Gastroesophageal sphincter (tissue), 4 donors: ENCODE data around the gene ERCC5. TPM values are rescaled to one million over a fixed set of nuclear protein-coding genes. Genes with fewer than 3 reads are reported as not detected.

Source experiments
- ATAC-seq: fragments of 150-250 bp; one replicate; pipeline ENCODE4 v1.9.1; 2016; ENCODE audit warnings: mild to moderate bottlenecking, moderate library complexity
- H3K27ac ChIP-seq, 4 donors: fragments of 200-600 bp; sonication (generic) in 3 of 4; 1 replicate in 3 of 4; 2 replicates in 1 of 4; pipeline ENCODE4 v1.5.1; 2016 to 2019
- H3K27me3 ChIP-seq: fragments of 200-600 bp; sonication (generic); one replicate; pipeline ENCODE4 v1.5.1; 2019
- H3K36me3 ChIP-seq, 2 donors: fragments of 200-600 bp; sonication (generic); one replicate each; pipeline ENCODE4 v1.5.1; 2019; ENCODE audit warnings: control low read depth in 1 of 2
- H3K4me1 ChIP-seq, 3 donors: fragments of 200-600 bp; sonication (generic); 1 replicate in 2 of 3; 2 replicates in 1 of 3; pipeline ENCODE4 v1.5.1; 2016 to 2019; ENCODE audit warnings: control low read depth in 2 of 3
- H3K4me3 ChIP-seq, 2 donors: fragments of 200-600 bp; sonication (generic); one replicate each; pipeline ENCODE4 v1.5.1; 2019; ENCODE audit warnings: mild to moderate bottlenecking in 1 of 2, moderate library complexity in 1 of 2
- H3K9me3 ChIP-seq, 3 donors: fragments of 200-600 bp; sonication (generic); one replicate each; pipeline ENCODE4 v1.5.1; 2017 to 2019; ENCODE audit warnings: control low read depth in 2 of 3
- CTCF ChIP-seq, 4 experiments: fragments of 200-600 bp in 2 of 4; fragments of 450-650 bp in 2 of 4; sonication (generic) in 1 of 4; IDR thresholded peaks; one replicate each; pipeline ENCODE4 v1.5.1; 2017 to 2019; ENCODE audit warnings: antibody characterized with exemption in 4 of 4, mild to moderate bottlenecking in 2 of 4, moderate library complexity in 2 of 4
- EP300 ChIP-seq: sonication (generic); formaldehyde crosslinking; IDR thresholded peaks from one replicate; pipeline ENCODE4 v1.6.1; 2017; ENCODE audit warnings: antibody characterized with exemption, mild to moderate bottlenecking
- POLR2A ChIP-seq, 2 donors: fragments of 450-650 bp; IDR thresholded peaks; one replicate each; pipeline ENCODE4 v1.6.1; 2017; ENCODE audit warnings: antibody characterized with exemption in 2 of 2, mild to moderate bottlenecking in 2 of 2, moderate library complexity in 1 of 2
- POLR2AphosphoS5 ChIP-seq: sonication (generic); formaldehyde crosslinking; IDR thresholded peaks from one replicate; pipeline ENCODE4 v1.6.1; 2017; ENCODE audit warnings: antibody characterized with exemption
- WGBS, 2 donors: methylation state at CpG; one replicate each; pipeline ENCODE4 v1.1.5; 2018; ENCODE audit warnings: low coverage in 1 of 2; 5-methylcytosine and 5-hydroxymethylcytosine counted together
- total RNA-seq, 4 donors: library from RNA; depleted of rRNA; stranded (reverse); fragments of >200 nt; gene quantifications; one replicate each; pipeline ENCODE4 v1.1.0, GENCODE V29; 2016

ERCC5 gene
- total RNA-seq, 4 donors from 2014 or later = 57.5 to 75.6 (median 65.2) TPM

DNA sequence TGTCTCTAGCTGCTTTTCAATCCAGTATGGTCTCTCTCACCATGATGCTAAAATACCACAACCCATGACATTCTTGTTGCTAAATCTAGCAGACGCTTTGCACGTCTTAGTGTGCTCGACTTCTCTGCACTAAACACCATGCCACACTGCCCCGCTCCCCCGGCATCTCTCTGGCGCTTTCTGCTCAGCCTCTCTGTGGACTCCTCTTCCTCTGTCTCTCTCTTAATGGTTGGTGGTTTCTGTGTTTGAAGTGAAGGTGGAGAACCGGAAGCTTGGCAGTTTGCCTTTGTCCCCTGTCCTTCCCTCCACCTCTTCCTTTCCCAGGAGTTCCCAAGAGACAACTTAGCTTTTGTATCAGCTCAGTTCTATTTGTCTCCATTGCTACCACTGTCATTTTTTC is 8.8 kb downstream of the ERCC5 start:
- TF ChIP-seq CTCF (IDR thresholded peaks at IDR 0.05) (no peak), POLR2AphosphoS5 (no peak), POLR2A (IDR thresholded peaks at IDR 0.05) (no peak), EP300 (no peak)
- Histone ChIP-seq H3K27me3 (no peaks in the 10 kb centered on the region), H3K36me3 (peaks cover 10 to 71% of the 10 kb centered on the region in 2 donors), H3K27ac (no peak overlapping the region), H3K4me1 (peaks cover 0 to 11% (median 0%) of the 10 kb centered on the region in 3 donors), H3K4me3 (no peak overlapping the region), H3K9me3 (no peaks in the 10 kb centered on the region)
- WGBS, 2 donors = 76 to 89% methylated on average over 7 of the region's 7 CpGs
- no peak for ATAC-seq

GRCh38 chr13:102856557-102856956 is 10.7 kb downstream of the ERCC5 start:
- Histone ChIP-seq H3K36me3 (peaks cover 12 to 90% of the 10 kb centered on the region in 2 donors), H3K9me3 (no peaks in the 10 kb centered on the region), H3K4me1 (no peaks in the 10 kb centered on the region), H3K27ac (no peak overlapping the region), H3K27me3 (no peaks in the 10 kb centered on the region), H3K4me3 (no peak overlapping the region)
- TF ChIP-seq POLR2A (IDR thresholded peaks at IDR 0.05) = no peak
- TF ChIP-seq EP300 = no peak
- no peak for TF ChIP-seq CTCF (IDR thresholded peaks at IDR 0.05)
- no peak for TF ChIP-seq POLR2AphosphoS5
- 0 to 61% methylated on average over 1 to 2 of the region's 6 CpGs for WGBS, 2 donors
- ATAC-seq = no peak

- no peak for ATAC-seq
- H3K27me3 ChIP-seq = no peaks in the 10 kb centered on the region
- H3K4me1 ChIP-seq = no peaks in the 10 kb centered on the region
- H3K4me3 ChIP-seq = no peak overlapping the region
- H3K36me3 ChIP-seq = peaks cover 21 to 98% of the 10 kb centered on the region in 2 donors
- no peak overlapping the region for H3K27ac ChIP-seq
- TF ChIP-seq POLR2AphosphoS5 = no peak
- no peak for TF ChIP-seq CTCF (IDR thresholded peaks at IDR 0.05)
- no peak for TF ChIP-seq EP300
- no peak for TF ChIP-seq POLR2A (IDR thresholded peaks at IDR 0.05)
- no peaks in the 10 kb centered on the region for H3K9me3 ChIP-seq
- WGBS, 2 donors = 91 to 92% methylated on average over 10 to 13 of the region's 13 CpGs
Measured at GRCh38 chr13:102862624-102863210, 16.9 kb downstream of the ERCC5 start.

DNA sequence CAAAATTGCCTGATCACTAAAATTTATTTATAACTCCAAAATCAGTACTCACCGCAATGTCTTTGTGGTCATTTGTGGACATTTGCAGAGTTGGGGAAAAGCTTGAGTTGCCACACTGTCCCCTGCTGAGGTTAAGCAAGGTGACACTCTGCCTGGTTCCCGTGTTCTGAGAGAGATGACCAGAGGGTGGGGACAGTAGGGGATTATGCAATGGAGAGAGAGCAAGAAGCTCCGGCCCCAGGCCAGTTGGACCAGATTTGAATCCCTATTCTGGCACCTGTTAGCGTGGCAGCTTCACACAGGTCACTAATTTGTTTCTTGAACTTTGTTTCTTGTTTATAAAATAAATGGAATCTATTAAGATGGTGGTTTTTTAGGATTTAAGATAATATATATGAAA is 17.8 kb downstream of the ERCC5 start:
- Histone ChIP-seq H3K4me1 (no peaks in the 10 kb centered on the region), H3K36me3 (peaks cover 18 to 98% of the 10 kb centered on the region in 2 donors), H3K27ac (no peak overlapping the region), H3K9me3 (no peaks in the 10 kb centered on the region), H3K4me3 (no peak overlapping the region), H3K27me3 (no peaks in the 10 kb centered on the region)
- no peak for TF ChIP-seq POLR2AphosphoS5
- TF ChIP-seq EP300 = no peak
- TF ChIP-seq CTCF (IDR thresholded peaks at IDR 0.05) = no peak
- no peak for TF ChIP-seq POLR2A (IDR thresholded peaks at IDR 0.05)
- ATAC-seq = peak; percentile 41
- WGBS, 2 donors = 63 to 65% methylated on average over 4 of the region's 4 CpGs

DNA sequence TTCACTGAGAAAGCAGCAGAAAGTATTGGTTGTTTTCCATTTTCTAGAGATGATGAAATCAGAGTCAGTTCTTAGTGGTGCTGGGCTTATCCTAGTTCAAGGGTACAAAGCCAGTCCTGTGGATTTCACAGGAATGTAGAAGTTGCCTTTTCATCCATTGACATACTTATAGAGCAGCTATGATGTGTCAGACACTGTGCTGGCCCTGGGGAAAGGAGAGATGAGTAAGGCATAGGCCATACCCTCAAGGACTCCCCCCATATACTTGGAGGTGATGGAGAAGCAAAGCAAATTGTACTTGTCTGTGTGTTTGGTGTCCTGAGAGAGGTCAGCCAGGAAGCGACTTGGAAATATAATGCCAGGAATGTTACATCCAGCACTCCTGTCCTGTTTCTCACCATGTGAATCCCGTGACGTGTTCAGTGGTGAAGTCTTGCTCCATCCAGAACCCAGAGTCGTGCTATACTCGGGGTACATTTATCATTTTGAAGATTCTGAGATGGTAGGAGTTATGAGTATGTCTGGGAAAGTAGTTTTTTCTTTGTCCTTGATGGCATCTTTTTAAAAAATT is 22.6 kb downstream of the ERCC5 start:
- Histone ChIP-seq H3K9me3 (no peaks in the 10 kb centered on the region), H3K27ac (no peak overlapping the region), H3K36me3 (peaks cover 0 to 79% of the 10 kb centered on the region in 2 donors), H3K4me3 (no peak overlapping the region), H3K4me1 (peaks cover 0 to 11% (median 0%) of the 10 kb centered on the region in 3 donors), H3K27me3 (no peaks in the 10 kb centered on the region)
- TF ChIP-seq POLR2A (IDR thresholded peaks at IDR 0.05) (no peak), CTCF (IDR thresholded peaks at IDR 0.05) (no peak), EP300 (no peak), POLR2AphosphoS5 (no peak)
- 85 to 90% methylated on average over 5 of the region's 5 CpGs for WGBS, 2 donors
- no peak for ATAC-seq
